UCSD-AML1 (cell line): Measurements from ENCODE around the gene PPP2R5E.
"Not testable (repeated sequence)": the region's sequence is repeated elsewhere in the genome, so short reads cannot be mapped to it uniquely, and the experiment has no call there.

Experiments
- DNase-seq: peaks from one replicate; lab custom pipeline; 2025; ENCODE audit not compliant: unreplicated experiment; lab: John Stamatoyannopoulos, UW

The PPP2R5E gene

DNA sequence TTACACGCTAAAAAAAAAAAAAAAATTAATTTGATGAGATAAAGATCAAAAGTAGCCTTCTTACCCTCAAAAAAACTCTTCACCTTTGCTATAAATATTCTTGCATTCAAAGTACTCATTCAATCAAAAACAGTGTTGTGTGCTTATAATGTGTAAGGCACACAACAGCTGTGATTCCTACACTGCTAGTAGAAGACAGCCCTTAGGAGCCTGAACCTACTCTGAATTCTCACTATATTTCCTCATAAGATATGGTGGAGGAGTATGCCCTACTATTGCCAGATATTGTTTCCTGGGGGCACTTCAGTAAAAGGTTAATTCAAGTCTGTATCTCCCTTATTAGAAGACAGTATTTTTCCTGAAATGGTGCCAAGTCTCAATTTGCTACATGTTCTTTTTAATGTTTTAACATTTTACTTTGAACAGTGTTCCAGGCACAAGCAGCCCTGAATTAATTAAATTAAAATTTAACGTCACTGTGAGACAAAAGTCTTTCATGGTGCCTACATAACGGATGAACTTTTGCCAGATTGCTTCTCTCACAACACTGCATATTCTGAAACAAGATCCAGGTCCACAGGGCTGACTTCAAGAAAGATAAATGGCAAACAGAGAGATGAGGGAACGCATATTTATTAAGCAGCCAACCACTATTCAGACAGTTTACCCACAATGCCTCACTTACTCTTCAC lies 19.3 kb downstream of the PPP2R5E start:
- DNase-seq = no peak

GRCh38 chr14:63522511-63522910 lies 20.7 kb downstream of the PPP2R5E start:
- DNase-seq = not testable (repeated sequence)

DNA sequence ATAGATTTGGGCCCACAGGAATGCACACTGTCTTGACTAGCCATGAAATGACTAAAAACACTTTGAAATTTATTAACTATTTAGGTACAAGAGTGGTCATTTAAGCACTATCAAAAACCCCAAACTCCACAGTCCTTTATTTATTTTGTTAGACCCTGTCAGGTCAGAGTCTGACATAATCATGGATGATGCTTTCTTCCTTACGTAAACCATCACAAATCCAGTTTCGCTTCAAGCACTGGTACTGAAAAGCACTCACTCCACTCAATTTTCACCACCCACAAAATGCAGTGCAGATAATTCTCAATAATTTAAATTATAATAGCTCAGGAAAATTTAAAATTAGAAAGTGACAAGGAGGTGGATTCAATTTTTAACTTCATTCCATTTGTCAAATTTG lies 25.8 kb downstream of the PPP2R5E start:
- no peak for DNase-seq

DNA sequence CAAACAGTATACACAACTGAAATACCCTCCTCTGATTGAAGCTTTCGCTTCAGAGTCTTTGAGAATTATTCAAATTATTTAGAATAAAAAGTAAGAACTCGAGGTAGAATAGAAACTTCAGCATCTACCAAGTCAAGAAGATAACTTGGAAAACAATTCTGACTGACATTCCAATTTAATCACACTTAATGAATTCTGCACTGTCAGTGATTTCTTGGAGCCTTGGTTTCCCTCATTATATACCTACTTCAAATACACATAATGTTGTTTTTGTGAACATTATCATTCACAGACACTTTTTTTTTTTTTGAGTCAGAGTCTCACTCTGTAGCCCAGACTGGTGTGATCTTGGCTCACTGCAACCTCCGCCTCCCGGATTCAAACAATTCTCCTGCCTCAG lies 27.9 kb downstream of the PPP2R5E start:
- DNase-seq = no peak

DNA sequence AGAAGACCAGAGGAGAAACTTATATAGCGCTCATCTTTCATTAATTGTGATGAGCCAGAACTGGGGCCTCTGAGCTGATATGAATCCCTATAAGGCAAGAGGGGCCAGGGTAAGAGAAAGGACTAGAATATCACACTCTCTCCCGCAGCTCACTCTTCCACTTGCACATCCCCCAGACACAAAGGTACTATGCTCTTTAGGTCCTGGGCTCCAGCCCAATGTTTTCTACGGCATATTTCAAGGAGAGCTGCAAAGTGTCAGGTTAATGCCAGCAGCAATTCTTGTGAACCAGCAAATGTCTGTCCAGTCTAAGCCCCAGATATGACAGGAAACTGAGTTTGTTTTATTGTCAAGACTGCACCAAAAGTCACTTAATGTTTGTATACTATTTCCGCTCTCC lies 29.4 kb downstream of the PPP2R5E start:
- no peak for DNase-seq

DNA sequence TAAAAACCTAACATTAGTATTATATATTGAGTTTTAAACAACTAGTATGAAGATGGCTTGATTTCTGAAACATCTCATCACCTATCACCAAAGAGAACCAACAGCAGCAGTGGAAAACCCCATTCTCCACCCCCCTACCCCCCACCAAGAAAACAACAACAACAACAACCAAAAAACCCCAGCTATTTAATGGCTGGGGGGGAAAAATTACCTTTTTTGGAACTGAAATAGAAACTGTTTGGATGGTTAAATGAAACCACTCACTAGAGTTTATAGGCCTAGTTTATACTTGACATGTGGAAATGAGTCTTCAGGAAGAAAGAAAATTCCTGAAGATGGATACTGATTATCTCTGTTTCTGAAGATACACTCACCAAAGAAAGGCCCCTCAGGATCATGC lies 30.3 kb downstream of the PPP2R5E start:
- DNase-seq = no peak

GRCh38 chr14:63510538-63510937 lies 32.6 kb downstream of the PPP2R5E start:
- DNase-seq = no peak

GRCh38 chr14:63508033-63508432 lies 35.1 kb downstream of the PPP2R5E start:
- no peak for DNase-seq

GRCh38 chr14:63504648-63505047 lies 38.5 kb downstream of the PPP2R5E start:
- DNase-seq = no peak

DNA sequence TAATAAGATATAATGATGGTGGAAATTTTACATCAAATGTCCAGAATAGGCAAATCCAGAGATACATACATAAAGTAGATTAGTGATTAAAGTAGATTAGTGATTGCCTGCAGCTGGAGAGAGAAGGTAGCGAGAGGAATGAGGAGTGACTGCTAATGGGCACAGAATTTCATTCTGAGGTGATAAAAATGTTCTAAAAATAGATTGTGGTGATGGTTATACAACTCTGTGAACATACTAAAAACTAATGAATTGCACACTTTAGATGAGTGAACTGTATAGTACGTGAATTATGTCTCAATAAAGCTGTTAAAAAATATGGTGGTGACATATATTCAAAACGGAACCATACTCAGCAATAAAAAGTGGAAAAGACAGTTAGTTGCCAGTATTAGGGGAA lies 41.7 kb downstream of the PPP2R5E start:
- DNase-seq = no peak

DNA sequence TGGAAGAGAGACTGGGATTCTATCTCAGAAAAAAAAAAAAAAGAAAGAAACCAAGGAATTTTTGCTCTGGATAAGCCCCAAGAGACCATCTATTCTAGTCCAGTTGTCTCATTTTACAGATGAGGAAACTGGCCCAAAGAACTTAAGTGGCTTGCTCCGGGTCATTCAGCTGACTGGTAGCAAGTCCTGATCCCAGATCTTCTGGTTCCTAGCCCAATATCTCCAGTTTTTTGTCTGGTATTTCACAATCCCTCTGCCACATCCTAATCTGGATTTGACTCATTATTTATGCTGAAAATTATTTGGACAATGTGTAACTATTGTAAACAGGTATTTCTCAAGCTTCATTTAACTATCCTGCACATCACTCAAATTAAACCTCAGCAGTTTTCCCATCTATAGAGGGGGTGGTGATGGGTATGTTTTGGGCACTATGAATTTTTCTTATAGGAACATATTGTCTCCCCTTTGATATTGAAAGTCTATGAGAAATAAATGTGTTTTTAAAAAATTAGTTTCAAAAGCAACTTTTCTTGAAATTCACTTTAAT lies 43.4 kb downstream of the PPP2R5E start:
- no peak for DNase-seq

DNA sequence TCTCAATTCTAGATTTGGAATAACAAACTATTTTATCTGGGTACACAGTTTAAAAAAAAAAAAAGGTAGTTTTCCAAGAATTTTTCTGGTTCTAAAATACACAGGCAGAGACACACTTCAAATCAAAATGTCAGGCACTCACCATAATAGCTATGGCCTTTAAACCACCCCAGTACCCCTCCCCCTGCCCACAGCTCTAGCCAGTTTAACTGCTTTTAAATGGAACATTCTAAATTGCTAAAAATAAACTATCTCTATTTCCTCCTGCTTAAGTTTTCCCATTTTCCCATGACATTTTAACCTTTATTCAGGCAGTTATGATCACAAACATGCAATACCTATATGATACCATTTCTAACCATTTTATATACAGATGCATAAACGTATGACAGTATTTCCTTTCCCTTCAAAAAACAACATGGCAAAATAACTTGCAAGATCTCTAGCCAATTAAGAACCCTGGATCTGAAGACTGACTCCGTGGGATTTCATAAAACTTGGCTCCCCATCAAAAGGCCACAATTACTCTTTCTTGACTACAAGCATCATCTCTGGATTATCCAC lies 46.3 kb downstream of the PPP2R5E start:
- no peak for DNase-seq

DNA sequence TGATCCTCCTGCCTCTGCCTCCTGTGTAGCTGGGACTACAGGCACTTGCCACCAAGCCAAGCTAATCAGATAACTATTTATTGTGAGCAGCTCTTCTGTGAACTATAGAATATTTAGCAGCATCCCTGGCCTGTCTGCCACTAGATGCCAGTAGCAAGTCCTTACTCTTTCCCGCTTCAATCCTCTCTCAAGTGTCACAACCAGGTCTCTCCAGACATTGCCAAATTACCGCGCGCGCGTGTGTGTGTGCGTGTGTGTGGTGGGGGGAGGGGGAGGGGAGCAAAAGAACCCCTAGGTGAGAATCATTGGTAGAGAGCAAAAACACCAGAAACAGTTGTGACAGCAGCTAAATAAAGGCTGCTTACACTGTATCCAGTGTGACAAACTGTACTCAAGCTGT lies 49.9 kb downstream of the PPP2R5E start:
- DNase-seq = no peak

- no peak for DNase-seq
Measured at GRCh38 chr14:63492391-63492790, 50.8 kb downstream of the PPP2R5E start.

- DNase-seq = no peak
Measured at GRCh38 chr14:63487724-63488123, 55.5 kb downstream of the PPP2R5E start.

- DNase-seq = no peak
Measured at GRCh38 chr14:63486738-63487137, 56.4 kb downstream of the PPP2R5E start.

DNA sequence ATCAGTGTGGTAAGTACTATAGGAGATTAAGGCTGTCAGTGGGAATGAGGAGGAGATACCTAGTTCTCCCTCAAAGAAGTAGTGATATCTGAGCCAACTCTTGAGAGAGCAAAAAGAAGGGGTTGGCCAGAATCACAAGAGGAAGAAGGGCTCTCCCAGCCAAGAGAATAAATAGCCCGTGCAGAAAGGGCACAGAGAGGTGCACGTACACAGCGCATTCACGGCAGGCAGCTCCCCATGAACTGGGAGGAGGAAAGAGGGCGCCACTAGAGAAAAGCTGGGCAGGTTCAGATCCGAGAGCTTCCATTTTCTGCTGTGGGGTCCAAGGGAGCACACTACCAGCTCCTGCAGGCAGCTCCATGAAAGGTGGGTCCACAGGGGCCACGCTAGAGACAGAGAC lies 59.9 kb downstream of the PPP2R5E start:
- DNase-seq = no peak

- DNase-seq = no peak
Measured at GRCh38 chr14:63480599-63480998, 62.6 kb downstream of the PPP2R5E start.

DNA sequence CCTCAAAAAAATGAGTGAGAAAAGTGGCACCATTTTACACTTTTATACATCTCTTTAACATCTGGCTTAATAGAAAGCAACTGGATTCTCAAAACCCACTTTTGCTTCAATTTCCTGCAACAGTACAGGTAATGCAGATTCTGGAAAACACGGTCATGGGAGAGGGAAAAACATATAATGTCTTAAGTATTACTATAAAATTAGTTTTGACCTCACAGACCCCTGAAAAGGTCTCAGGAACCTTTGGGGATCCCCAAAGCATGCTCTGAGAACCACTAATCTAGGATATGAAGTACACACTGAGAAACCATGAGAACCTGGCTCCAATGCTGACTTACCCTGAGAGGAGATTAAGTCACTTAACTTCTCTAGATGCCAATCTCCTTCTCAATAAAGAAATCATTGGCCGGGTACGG lies 64.7 kb downstream of the PPP2R5E start:
- DNase-seq = no peak

DNA sequence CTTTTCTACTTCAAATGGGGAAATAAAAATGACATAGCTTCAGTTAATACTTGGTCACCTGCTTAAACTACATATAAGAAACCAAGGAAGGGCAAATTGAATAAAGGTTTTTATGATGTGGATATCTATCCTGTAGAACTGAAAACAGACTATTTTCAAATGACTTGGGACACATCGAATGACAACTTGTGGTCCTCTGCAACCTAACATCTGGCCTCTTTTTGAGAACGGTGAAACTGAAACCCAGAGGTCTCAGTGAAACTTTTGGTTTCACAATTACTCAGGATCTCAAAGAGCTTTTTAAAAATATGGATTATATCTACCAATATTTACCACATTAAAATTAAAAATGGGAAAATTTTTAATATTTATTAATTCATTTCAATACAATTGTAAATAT lies 65.2 kb downstream of the PPP2R5E start:
- DNase-seq = no peak

DNA sequence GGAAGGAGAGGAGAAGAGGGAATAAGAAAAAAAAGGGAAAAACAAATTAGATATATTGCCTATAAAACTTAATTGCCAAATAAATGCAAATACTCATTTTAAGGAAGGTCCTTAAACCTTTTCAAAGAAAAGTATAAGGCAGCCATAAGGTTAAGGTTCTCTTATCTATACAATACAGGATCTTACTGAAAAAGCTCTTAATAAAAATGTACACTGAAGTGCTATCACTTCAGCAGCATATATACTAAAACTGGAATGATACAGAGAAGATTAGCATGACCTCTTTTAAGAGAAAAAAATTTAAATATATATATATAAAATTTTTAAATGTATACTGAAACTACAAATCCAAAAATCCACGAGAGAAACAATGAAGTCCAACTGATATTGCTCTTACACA lies 65.6 kb downstream of the PPP2R5E start:
- DNase-seq = no peak

GRCh38 chr14:63475761-63476160 lies 67.4 kb downstream of the PPP2R5E start:
- DNase-seq = no peak

- no peak for DNase-seq
Measured at GRCh38 chr14:63474844-63475243, 68.3 kb downstream of the PPP2R5E start.
